ENCODE data around the gene FHIP2A.

GRCh38 chr10:114854906-114855305 is 33.3 kb downstream of the FHIP2A start:
- no peak for TF ChIP-seq ARNT (IDR thresholded peaks at IDR 0.05)
- no peak for TF ChIP-seq SP1 (IDR thresholded peaks at IDR 0.05)
- no peak for TF ChIP-seq FOXM1 (IDR thresholded peaks at IDR 0.05; ENCODE audit: borderline replicate concordance)
- TF ChIP-seq, protein P1, sequence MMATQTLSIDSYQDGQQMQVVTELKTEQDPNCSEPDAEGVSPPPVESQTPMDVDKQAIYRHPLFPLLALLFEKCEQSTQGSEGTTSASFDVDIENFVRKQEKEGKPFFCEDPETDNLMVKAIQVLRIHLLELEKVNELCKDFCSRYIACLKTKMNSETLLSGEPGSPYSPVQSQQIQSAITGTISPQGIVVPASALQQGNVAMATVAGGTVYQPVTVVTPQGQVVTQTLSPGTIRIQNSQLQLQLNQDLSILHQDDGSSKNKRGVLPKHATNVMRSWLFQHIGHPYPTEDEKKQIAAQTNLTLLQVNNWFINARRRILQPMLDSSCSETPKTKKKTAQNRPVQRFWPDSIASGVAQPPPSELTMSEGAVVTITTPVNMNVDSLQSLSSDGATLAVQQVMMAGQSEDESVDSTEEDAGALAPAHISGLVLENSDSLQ (IDR thresholded peaks at IDR 0.05) = no peak
- TF ChIP-seq ELF4 (IDR thresholded peaks at IDR 0.05) = no peak
- TF ChIP-seq BHLHE40 (IDR thresholded peaks at IDR 0.05; ENCODE audit: borderline replicate concordance) = no peak
- no peak for TF ChIP-seq NFRKB (IDR thresholded peaks at IDR 0.05)
- TF ChIP-seq HDGF (IDR thresholded peaks at IDR 0.05; ENCODE audit: borderline replicate concordance) = no peak
- no peak for TF ChIP-seq FOXA1 (IDR thresholded peaks at IDR 0.05)
- no peak for TF ChIP-seq TARDBP (IDR thresholded peaks at IDR 0.05)
- no peak for TF ChIP-seq ZNF384 (IDR thresholded peaks at IDR 0.05)
